ENCODE results near the gene CIT. TPM values are rescaled to one million over a fixed set of nuclear protein-coding genes. Genes with fewer than 3 reads are reported as not detected.

CIT gene
- total and polyA plus RNA-seq, 9 of the 15 experiments (the other 6 are each of a cell fraction or from before 2014, with no cell fraction given) = 1.1 to 46.7 (median 21.3) TPM

- TF ChIP-seq ZNF217 (CRISPR knock-in tag; IDR thresholded peaks at IDR 0.05) (no peak), ETV5 (CRISPR knock-in tag; IDR thresholded peaks at IDR 0.05; ENCODE audit: low read depth) (peak; percentile 95), ZNF57 (CRISPR knock-in tag; IDR thresholded peaks at IDR 0.05) (no peak), ZBTB12 (CRISPR knock-in tag; IDR thresholded peaks at IDR 0.05) (peak; percentile 43; the same call in 1 of the 2 replicates), PRDM10 (IDR thresholded peaks at IDR 0.05; ENCODE audit: partially characterized antibody) (peak; percentile 45), NUFIP1 (IDR thresholded peaks at IDR 0.05; ENCODE audit: partially characterized antibody) (no peak), CEBPZ (IDR thresholded peaks at IDR 0.05; ENCODE audit: borderline replicate concordance, low read depth, low read length) (no peak), CREB3 (tag; conservative IDR thresholded peaks at IDR 0.05; ENCODE audit: low read depth) (no peak), TAL1 (IDR thresholded peaks at IDR 0.05) (peak; percentile 31; the same call in 1 of the 2 replicates), GATAD2B (IDR thresholded peaks at IDR 0.05; ENCODE audit: borderline replicate concordance) (no peak), ERF (CRISPR knock-in tag; IDR thresholded peaks at IDR 0.05) (no peak), GTF2B (IDR thresholded peaks at IDR 0.05; ENCODE audit: extremely low read depth, insufficient read length) (peak; percentile 11), ZNF197 (CRISPR knock-in tag; IDR thresholded peaks at IDR 0.05; ENCODE audit: low read depth) (no peak), ZNF639 (CRISPR knock-in tag; conservative IDR thresholded peaks at IDR 0.05 in 1 of 2, IDR thresholded peaks at IDR 0.05 in 1 of 2) (peak in 1 of 2 experiments; percentile 99; a peak in 2 of 4 replicates)
Measured at GRCh38 chr12:119667577-119668323, 209.4 kb downstream of the CIT start, which contains the start of gene PRKAB1 (continued).

All from K562 (cell line).